ENCODE measurements around the gene ZNF581.

ZNF581 gene

DNA sequence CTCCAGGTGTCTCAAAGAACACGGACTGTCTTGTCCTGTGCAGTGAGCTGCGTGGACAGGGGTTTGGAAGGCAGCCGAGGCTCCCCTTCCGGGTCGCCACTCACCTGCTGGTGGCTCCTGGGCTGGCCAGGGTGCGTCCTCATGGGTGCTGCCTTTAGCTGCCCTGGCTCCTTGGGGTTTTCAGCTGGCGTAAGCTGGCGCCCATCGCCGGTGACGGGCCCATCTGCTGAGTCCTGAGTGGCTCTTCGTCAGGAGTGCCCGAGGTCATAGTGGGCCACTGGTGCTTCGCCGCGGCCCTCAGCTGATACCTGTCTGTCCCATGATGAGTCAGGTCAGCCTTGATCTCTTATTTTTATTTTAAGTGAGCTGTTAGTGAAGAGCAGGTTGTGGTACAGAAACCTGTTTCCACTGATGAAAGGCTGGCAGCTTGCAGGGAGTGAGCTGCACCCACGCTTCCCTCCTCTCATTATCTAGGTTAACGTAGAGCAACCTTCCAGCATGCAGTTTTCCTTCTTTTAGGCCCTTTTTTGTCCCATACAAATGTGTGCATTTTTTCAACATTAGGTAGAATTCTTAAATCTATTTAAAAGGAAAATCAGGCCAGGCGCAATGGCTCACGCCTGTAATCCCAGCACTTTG lies 50.0 kb downstream of the ZNF581 start:
- no peak for DNase-seq (ENCODE audit: low read depth, low spot score)

GRCh38 chr19:55694241-55694655 lies 50.8 kb downstream of the ZNF581 start:
- DNase-seq (ENCODE audit: low read depth, low spot score) = no peak

DNA sequence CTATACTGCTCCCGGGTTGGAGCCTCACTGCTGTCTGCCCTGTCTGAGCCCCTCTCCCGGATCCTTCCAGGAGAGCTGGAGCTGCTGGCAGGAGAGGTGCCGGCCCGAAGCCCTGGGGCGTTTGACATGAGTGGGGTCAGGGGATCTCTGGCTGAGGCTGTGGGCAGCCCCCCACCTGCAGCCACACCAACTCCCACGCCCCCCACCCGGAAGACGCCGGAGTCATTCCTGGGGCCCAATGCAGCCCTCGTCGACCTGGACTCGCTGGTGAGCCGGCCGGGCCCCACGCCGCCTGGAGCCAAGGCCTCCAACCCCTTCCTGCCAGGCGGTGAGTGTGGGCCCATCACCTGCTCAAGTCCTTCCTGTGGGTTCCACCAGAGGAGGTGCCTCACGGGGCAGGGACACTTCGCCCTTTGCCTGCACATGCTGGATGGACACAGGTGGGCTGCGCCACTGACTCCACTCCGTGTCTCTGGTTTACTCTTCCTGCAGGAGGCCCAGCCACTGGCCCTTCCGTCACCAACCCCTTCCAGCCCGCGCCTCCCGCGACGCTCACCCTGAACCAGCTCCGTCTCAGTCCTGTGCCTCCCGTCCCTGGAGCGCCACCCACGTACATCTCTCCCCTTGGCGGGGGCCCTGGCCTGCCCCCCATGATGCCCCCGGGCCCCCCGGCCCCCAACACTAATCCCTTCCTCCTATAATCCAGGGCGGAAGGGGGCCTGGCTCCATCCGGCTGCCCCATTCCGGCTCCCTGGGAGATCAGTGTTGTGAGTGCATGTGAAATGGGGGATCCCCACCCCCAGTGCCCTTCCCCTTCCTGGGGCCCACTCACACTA lies 51.4 kb downstream of the ZNF581 start:
- DNase-seq (ENCODE audit: low read depth, low spot score) = no peak
